Measurements from ENCODE around the gene DDX39A. TPM values are rescaled to one million over a fixed set of nuclear protein-coding genes. Genes with fewer than 3 reads are reported as not detected.

The DDX39A gene
- total and polyA plus RNA-seq, 2 of the 13 experiments (the other 11 are each of a cell fraction or from before 2014, with no cell fraction given): 34.6 to 90.4 TPM

DNA sequence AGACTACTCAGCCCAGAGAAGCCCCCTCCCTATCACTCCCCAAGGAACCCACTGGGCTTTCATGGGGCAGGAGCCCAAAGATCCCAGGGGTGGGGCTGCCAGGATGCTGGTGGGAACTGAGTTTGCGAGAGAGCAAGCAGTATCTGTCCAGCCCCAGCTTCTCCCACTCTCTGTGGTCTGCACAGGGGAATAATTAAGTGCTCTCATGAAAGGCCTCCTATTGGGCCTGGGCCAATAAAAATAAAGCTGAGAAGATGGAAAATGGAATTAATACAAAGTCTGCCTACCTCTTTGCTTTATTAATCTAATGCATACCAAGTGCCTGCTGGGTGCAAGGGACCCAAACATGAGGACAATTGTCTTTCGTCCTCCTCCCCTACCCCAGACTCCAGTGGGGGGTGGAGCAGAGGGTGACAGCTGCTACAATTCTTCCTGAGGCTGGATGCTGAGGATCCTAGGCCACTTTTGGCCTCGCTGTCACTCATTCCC is 5.4 kb downstream of the DDX39A start:
- POLR2A ChIA-PET: no interaction called here

More for the DNA sequence above, 5.4 kb downstream of the DDX39A start:
- H3K4me3 ChIP-seq (replicated peaks in 1 of 3; ENCODE audit: insufficient read depth in 1 of 3, low read depth in 2 of 3, low read length in 3 of 3): no peak overlapping the region
- peaks cover 26% of the 10 kb centered on the region for H3K4me1 ChIP-seq (ENCODE audit: insufficient read depth, low read length)
- no peak overlapping the region for H3K9ac ChIP-seq (ENCODE audit: insufficient read depth, low read depth, low read length)
- in situ Hi-C loops (cut with HindIII; ENCODE audit: extremely low pct_ligation_motif_present, low pct_unique_long_range_greater_than_20kb): loop anchor here (25.0 kb wide), 1 partner anchor 526 kb away; the partner anchor contains the start of gene NANOS3
- CTCF ChIA-PET (ENCODE audit: low intra/inter-chr PET ratio, low total read pairs): no interaction called here
- BruUV-seq (replicated peaks): no TSS peak
- intact Hi-C loops (cut with micrococcal nuclease; ENCODE audit: unreplicated experiment): no loop called here
- no peak overlapping the region for H3K27ac ChIP-seq (ENCODE audit: extremely low read length, insufficient read depth, low read length)
- no peak for DNase-seq (ENCODE audit: low spot score)
- WGBS (ENCODE audit: low lambda C conversion rate): 95% methylated on average over 3 of the region's 3 CpGs
- H3K36me3 ChIP-seq (replicated peaks in 1 of 2; ENCODE audit: control insufficient read depth in 1 of 2, insufficient read depth in 2 of 2, low read length in 2 of 2): peaks cover 33 to 59% of the 10 kb centered on the region in 2 experiments; a peak in 4 of 5 replicates
- H3K27me3 ChIP-seq (ENCODE audit: control insufficient read depth in 1 of 2, insufficient read depth in 2 of 2, low read length in 2 of 2): no peaks in the 10 kb centered on the region
- TF ChIP-seq ZNF124 (CRISPR knock-in tag; IDR thresholded peaks at IDR 0.05) (no peak), ZNF510 (CRISPR knock-in tag; IDR thresholded peaks at IDR 0.05; ENCODE audit: low read depth) (no peak), TCF7L2 (IDR thresholded peaks at IDR 0.05; ENCODE audit: low read depth, low read length) (no peak), PCBP1 (IDR thresholded peaks at IDR 0.05; ENCODE audit: borderline replicate concordance, low read depth, low read length) (no peak), ZNF607 (CRISPR knock-in tag; IDR thresholded peaks at IDR 0.05; ENCODE audit: borderline replicate concordance) (no peak), ZMYM4 (CRISPR knock-in tag; IDR thresholded peaks at IDR 0.05) (no peak), NFATC3 (CRISPR knock-in tag; IDR thresholded peaks at IDR 0.05) (no peak), TRIM24 (CRISPR knock-in tag; IDR thresholded peaks at IDR 0.05) (no peak), ZNF143 (CRISPR knock-in tag; IDR thresholded peaks at IDR 0.05) (no peak), ZNF772 (CRISPR knock-in tag; IDR thresholded peaks at IDR 0.05) (no peak), ZSCAN25 (CRISPR knock-in tag; IDR thresholded peaks at IDR 0.05) (no peak), ZSCAN21 (CRISPR knock-in tag; IDR thresholded peaks at IDR 0.05; ENCODE audit: borderline replicate concordance) (no peak), NCOA1 (CRISPR knock-in tag; IDR thresholded peaks at IDR 0.05) (no peak), PLRG1 (conservative IDR thresholded peaks at IDR 0.05) (no peak), TBL1XR1 (IDR thresholded peaks at IDR 0.05; ENCODE audit: borderline replicate concordance, low read length, partially characterized antibody) (no peak), ZNF234 (CRISPR knock-in tag; conservative IDR thresholded peaks at IDR 0.05) (no peak)
- TF ChIP-seq, protein P1, sequence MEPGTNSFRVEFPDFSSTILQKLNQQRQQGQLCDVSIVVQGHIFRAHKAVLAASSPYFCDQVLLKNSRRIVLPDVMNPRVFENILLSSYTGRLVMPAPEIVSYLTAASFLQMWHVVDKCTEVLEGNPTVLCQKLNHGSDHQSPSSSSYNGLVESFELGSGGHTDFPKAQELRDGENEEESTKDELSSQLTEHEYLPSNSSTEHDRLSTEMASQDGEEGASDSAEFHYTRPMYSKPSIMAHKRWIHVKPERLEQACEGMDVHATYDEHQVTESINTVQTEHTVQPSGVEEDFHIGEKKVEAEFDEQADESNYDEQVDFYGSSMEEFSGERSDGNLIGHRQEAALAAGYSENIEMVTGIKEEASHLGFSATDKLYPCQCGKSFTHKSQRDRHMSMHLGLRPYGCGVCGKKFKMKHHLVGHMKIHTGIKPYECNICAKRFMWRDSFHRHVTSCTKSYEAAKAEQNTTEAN (CRISPR knock-in tag; conservative IDR thresholded peaks at IDR 0.05): no peak
- TF ChIP-seq, protein P2, sequence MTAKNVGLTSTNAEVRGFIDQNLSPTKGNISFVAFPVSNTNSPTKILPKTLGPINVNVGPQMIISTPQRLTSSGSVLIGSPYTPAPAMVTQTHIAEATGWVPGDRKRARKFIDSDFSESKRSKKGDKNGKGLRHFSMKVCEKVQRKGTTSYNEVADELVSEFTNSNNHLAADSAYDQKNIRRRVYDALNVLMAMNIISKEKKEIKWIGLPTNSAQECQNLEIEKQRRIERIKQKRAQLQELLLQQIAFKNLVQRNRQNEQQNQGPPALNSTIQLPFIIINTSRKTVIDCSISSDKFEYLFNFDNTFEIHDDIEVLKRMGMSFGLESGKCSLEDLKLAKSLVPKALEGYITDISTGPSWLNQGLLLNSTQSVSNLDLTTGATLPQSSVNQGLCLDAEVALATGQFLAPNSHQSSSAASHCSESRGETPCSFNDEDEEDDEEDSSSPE (CRISPR knock-in tag; IDR thresholded peaks at IDR 0.05): no peak
- TF ChIP-seq, protein P3, sequence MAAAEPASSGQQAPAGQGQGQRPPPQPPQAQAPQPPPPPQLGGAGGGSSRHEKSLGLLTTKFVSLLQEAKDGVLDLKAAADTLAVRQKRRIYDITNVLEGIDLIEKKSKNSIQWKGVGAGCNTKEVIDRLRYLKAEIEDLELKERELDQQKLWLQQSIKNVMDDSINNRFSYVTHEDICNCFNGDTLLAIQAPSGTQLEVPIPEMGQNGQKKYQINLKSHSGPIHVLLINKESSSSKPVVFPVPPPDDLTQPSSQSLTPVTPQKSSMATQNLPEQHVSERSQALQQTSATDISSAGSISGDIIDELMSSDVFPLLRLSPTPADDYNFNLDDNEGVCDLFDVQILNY (CRISPR knock-in tag; conservative IDR thresholded peaks at IDR 0.05): no peak
- TF ChIP-seq, protein P4, sequence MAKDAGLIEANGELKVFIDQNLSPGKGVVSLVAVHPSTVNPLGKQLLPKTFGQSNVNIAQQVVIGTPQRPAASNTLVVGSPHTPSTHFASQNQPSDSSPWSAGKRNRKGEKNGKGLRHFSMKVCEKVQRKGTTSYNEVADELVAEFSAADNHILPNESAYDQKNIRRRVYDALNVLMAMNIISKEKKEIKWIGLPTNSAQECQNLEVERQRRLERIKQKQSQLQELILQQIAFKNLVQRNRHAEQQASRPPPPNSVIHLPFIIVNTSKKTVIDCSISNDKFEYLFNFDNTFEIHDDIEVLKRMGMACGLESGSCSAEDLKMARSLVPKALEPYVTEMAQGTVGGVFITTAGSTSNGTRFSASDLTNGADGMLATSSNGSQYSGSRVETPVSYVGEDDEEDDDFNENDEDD (CRISPR knock-in tag; IDR thresholded peaks at IDR 0.05; ENCODE audit: borderline replicate concordance): no peak
- peaks cover 56% of the 10 kb centered on the region for H3K79me2 ChIP-seq (ENCODE audit: insufficient read depth, low read length)
- peaks cover 31% of the 10 kb centered on the region for H4K20me1 ChIP-seq (ENCODE audit: insufficient read depth, low read length)
- no peak overlapping the region for H2AFZ ChIP-seq (ENCODE audit: low read length)
- H3K4me2 ChIP-seq (ENCODE audit: low read depth, low read length): no peak overlapping the region
- no peak for FAIRE-seq
- ATAC-seq: no peak
- H3K9me3 ChIP-seq (ENCODE audit: low read length): no peaks in the 10 kb centered on the region
